Stimulated activated CD4-positive, alpha-beta T cell treated with anti-CD3 and anti-CD28 coated beads, Interleukin-2, amount 100 ng/mL, for 48 hours (primary cell): Measurements from ENCODE around the gene CCDC124.

Experiments
- DNase-seq, 2 donors: peaks; one replicate each; pipeline ENCODE4 v3.0.0-alpha.2; 2020

Gene CCDC124

DNA sequence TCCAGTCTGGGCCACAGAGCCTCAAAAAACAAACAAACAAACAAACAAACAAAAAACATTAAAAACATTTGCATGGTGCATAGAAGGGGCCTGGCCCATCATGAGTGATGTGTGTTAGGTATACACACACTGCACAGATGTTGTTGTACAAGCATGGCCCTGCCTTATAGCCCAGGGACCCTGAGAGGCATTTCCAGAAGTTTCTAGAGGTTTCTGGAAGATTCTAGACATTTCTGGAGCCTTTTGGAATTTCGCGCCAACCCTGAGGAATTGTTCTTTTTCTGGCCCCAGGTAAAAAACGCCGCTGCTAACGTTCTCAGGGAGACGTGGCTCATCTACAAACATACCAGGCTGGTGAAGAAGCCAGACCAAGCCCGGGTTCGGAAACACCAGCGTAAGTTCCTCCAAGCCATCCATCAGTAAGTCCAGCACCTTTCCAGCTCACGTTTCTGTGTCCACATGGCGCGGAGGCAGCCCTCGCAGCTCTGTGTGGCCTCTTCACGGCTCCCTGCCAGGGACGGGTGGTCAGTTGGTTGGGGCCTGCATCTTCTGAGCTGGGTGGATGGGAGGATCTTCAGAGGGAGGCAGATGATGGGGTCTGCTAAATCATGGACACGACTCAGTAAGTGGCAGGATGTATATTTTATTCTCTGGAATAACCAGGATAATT, 56.7 kb downstream of the CCDC124 start:
- DNase-seq, result no peak

- DNase-seq, result no peak
These were observed 60.4 kb downstream of the CCDC124 start for GRCh38 chr19:17993076-17993813.
